HEK293 (cell line): Measurements from ENCODE around the gene SLC36A1.

Experiments
- CTCF ChIA-PET: fragments of 350-600 bp; formaldehyde crosslinking; extraction: SDS; loops from one replicate; lab custom pipeline; 2021; ENCODE audit warnings: antibody characterized with exemption; lab: Yijun Ruan, JAX
- POLR2A ChIA-PET: fragments of 300-600 bp; formaldehyde crosslinking; extraction: SDS; loops from one replicate; lab custom pipeline; 2020; ENCODE audit warnings: antibody characterized with exemption, inconsistent platforms; lab: Yijun Ruan, JAX
- H3K27ac ChIP-seq: fragments of 200-500 bp; sonication (Bioruptor generic); 2 replicates; pipeline ENCODE4 v1.5.1; 2014; ENCODE audit warnings: low read depth, low read length, control low read depth, inconsistent platforms; ENCODE audit errors: extremely low read depth
- H3K36me3 ChIP-seq, 2 experiments: fragments of 200-500 bp in 1 of 2; sonication (Bioruptor generic) in 1 of 2; 1 replicate in 1 of 2; 2 replicates in 1 of 2; pipeline ENCODE4 v1.5.1; 2014 to 2017; ENCODE audit warnings: inconsistent platforms in 2 of 2, low read length in 2 of 2; ENCODE audit not compliant: control insufficient read depth in 2 of 2, insufficient read depth in 1 of 2
- H3K4me1 ChIP-seq: fragments of 200-500 bp; sonication (Bioruptor generic); 2 replicates; pipeline ENCODE4 v1.5.1; 2014; ENCODE audit warnings: mild to moderate bottlenecking, low read length, inconsistent platforms; ENCODE audit not compliant: control insufficient read depth, insufficient read depth
- H3K4me3 ChIP-seq: 2 replicates; pipeline ENCODE4 v1.5.1; 2011; ENCODE audit warnings: low read depth, mild to moderate bottlenecking, control low read depth, low read length, moderate library complexity
- H3K9me3 ChIP-seq: fragments of 200-500 bp; sonication (Bioruptor generic); 2 replicates; pipeline ENCODE4 v1.5.1; 2014; ENCODE audit warnings: low read depth, low read length, inconsistent platforms; ENCODE audit not compliant: control insufficient read depth, insufficient read depth
- BCL11A ChIP-seq: fragments of 450-650 bp; formaldehyde crosslinking; IDR thresholded peaks from 2 replicates; pipeline ENCODE4 v1.5.1; 2016; ENCODE audit warnings: low read depth, missing biosample characterization, missing genetic modification characterization
- BCL11B ChIP-seq: fragments of 450-650 bp; formaldehyde crosslinking; IDR thresholded peaks from 2 replicates; pipeline ENCODE4 v1.5.1; 2016; ENCODE audit warnings: low read depth, missing biosample characterization, missing genetic modification characterization
- KLF17 ChIP-seq: fragments of 450-650 bp; formaldehyde crosslinking; IDR thresholded peaks from 2 replicates; pipeline ENCODE4 v1.5.1; 2016; ENCODE audit warnings: missing biosample characterization, missing genetic modification characterization
- SETDB1 ChIP-seq: IDR thresholded peaks from one replicate; pipeline ENCODE4 v1.6.1; 2017; ENCODE audit warnings: mild to moderate bottlenecking, low read length, moderate library complexity, mixed read lengths; ENCODE audit not compliant: insufficient read length
- WT1 ChIP-seq: fragments of 450-650 bp; formaldehyde crosslinking; IDR thresholded peaks from 2 replicates; pipeline ENCODE4 v1.5.1; 2016; ENCODE audit warnings: missing biosample characterization, missing genetic modification characterization
- ZBTB6 ChIP-seq: fragments of 450-650 bp; formaldehyde crosslinking; IDR thresholded peaks from 2 replicates; pipeline ENCODE4 v1.5.1; 2017; ENCODE audit warnings: missing biosample characterization, missing genetic modification characterization
- ZBTB7A ChIP-seq: fragments of 450-650 bp; formaldehyde crosslinking; IDR thresholded peaks from 2 replicates; pipeline ENCODE4 v1.5.1; 2016; ENCODE audit warnings: low read depth, missing biosample characterization, missing genetic modification characterization
- ZBTB8A ChIP-seq: fragments of 450-650 bp; formaldehyde crosslinking; IDR thresholded peaks from 2 replicates; pipeline ENCODE4 v1.5.1; 2016; ENCODE audit warnings: missing biosample characterization, missing genetic modification characterization
- ZFP37 ChIP-seq: fragments of 450-650 bp; formaldehyde crosslinking; IDR thresholded peaks from 2 replicates; pipeline ENCODE4 v1.5.1; 2016; ENCODE audit warnings: missing biosample characterization, missing genetic modification characterization
- ZNF121 ChIP-seq: fragments of 450-650 bp; formaldehyde crosslinking; IDR thresholded peaks from 2 replicates; pipeline ENCODE4 v1.5.1; 2016; ENCODE audit warnings: missing biosample characterization, missing genetic modification characterization
- ZNF138 ChIP-seq: fragments of 450-650 bp; formaldehyde crosslinking; IDR thresholded peaks from 2 replicates; pipeline ENCODE4 v1.5.1; 2016; ENCODE audit warnings: missing biosample characterization, missing genetic modification characterization, borderline replicate concordance
- ZNF148 ChIP-seq: fragments of 450-650 bp; formaldehyde crosslinking; IDR thresholded peaks from 2 replicates; pipeline ENCODE4 v1.5.0; 2017; ENCODE audit warnings: missing biosample characterization, missing genetic modification characterization, borderline replicate concordance
- ZNF239 ChIP-seq: fragments of 450-650 bp; formaldehyde crosslinking; IDR thresholded peaks from 2 replicates; pipeline ENCODE4 v1.5.1; 2016; ENCODE audit warnings: missing biosample characterization, missing genetic modification characterization
- ZNF280D ChIP-seq: fragments of 450-650 bp; formaldehyde crosslinking; IDR thresholded peaks from 2 replicates; pipeline ENCODE4 v1.5.1; 2016; ENCODE audit warnings: missing biosample characterization, missing genetic modification characterization
- ZNF366 ChIP-seq: fragments of 450-650 bp; formaldehyde crosslinking; conservative IDR thresholded peaks from 2 replicates; pipeline ENCODE4 v1.5.1; 2016; ENCODE audit warnings: missing biosample characterization, missing genetic modification characterization
- ZNF394 ChIP-seq: fragments of 450-650 bp; formaldehyde crosslinking; IDR thresholded peaks from 2 replicates; pipeline ENCODE4 v1.5.1; 2016; ENCODE audit warnings: missing biosample characterization, missing genetic modification characterization, mild to moderate bottlenecking, moderate library complexity, borderline replicate concordance
- ZNF560 ChIP-seq: fragments of 450-650 bp; formaldehyde crosslinking; IDR thresholded peaks from 2 replicates; pipeline ENCODE4 v1.5.1; 2017; ENCODE audit warnings: missing biosample characterization, missing genetic modification characterization, borderline replicate concordance
- ZNF660 ChIP-seq: fragments of 450-650 bp; IDR thresholded peaks from 2 replicates; pipeline ENCODE4 v1.5.1; 2018; ENCODE audit warnings: missing biosample characterization, mild to moderate bottlenecking, missing genetic modification characterization
- ZSCAN18 ChIP-seq: fragments of 450-650 bp; formaldehyde crosslinking; IDR thresholded peaks from 2 replicates; pipeline ENCODE4 v1.5.1; 2016; ENCODE audit warnings: missing biosample characterization, missing genetic modification characterization

Gene SLC36A1

GRCh38 chr5:151475388-151475787, 28.0 kb downstream of the SLC36A1 start:
- no peaks in the 10 kb centered on the region for H3K9me3 ChIP-seq
- no peak overlapping the region for H3K27ac ChIP-seq
- H3K4me3 ChIP-seq: no peak overlapping the region
- CTCF ChIA-PET: interaction anchor here (0.7 to 1.7 kb wide), 3 partner anchors 12 to 27 kb away, joined by 5 to 7 read pairs (median 6); partner anchors contain the start of gene SLC36A1
- peaks cover 4 to 28% of the 10 kb centered on the region in 2 experiments for H3K36me3 ChIP-seq
- TF ChIP-seq ZNF280D: no peak
- TF ChIP-seq ZNF394 (tag by site-specific recombination): no peak
- no peak for TF ChIP-seq KLF17 (tag by site-specific recombination)
- TF ChIP-seq ZSCAN18 (tag by site-specific recombination): no peak
- no peak for TF ChIP-seq ZNF239 (tag by site-specific recombination)
- TF ChIP-seq WT1 (tag by site-specific recombination): no peak
- TF ChIP-seq BCL11A (tag by site-specific recombination): no peak
- TF ChIP-seq ZFP37 (tag by site-specific recombination): no peak
- TF ChIP-seq BCL11B (tag by site-specific recombination): no peak
- TF ChIP-seq ZNF121: no peak
- TF ChIP-seq ZNF660 (tag by site-specific recombination): no peak
- TF ChIP-seq ZBTB8A (tag by site-specific recombination): no peak
- no peak for TF ChIP-seq ZNF138
- TF ChIP-seq ZBTB7A (tag by site-specific recombination): no peak
- no peak for TF ChIP-seq ZNF366 (tag by site-specific recombination)
- TF ChIP-seq ZNF560 (tag by site-specific recombination): no peak
- no peak for TF ChIP-seq ZNF148 (tag by site-specific recombination)
- no peak for TF ChIP-seq SETDB1
- TF ChIP-seq ZBTB6: no peak
- TF ChIP-seq, all 188 proteins: peak for 0
- H3K4me1 ChIP-seq: no peaks in the 10 kb centered on the region
- POLR2A ChIA-PET: no interaction called here
